Type B pancreatic cell (in vitro differentiated cells): ENCODE results near the gene TSEN2. TPM values are rescaled to one million over a fixed set of nuclear protein-coding genes. Genes with fewer than 3 reads are reported as not detected.

Experiments used
- DNase-seq: peaks from one replicate; pipeline ENCODE4 v3.0.0; 2021; ENCODE audit warnings: mixed read lengths; ENCODE audit not compliant: unreplicated experiment; ENCODE audit errors: extremely low spot score
- H3K27ac Mint-ChIP-seq: 2 replicates; pipeline ENCODE4 v1.8.0; 2021; ENCODE audit warnings: mild to moderate bottlenecking, mixed read lengths
- H3K27me3 Mint-ChIP-seq: 2 replicates; pipeline ENCODE4 v1.8.0; 2021; ENCODE audit warnings: mixed read lengths
- H3K36me3 Mint-ChIP-seq: 2 replicates; pipeline ENCODE4 v1.8.0; 2021; ENCODE audit warnings: mixed read lengths
- H3K4me1 Mint-ChIP-seq: one replicate; pipeline ENCODE4 v1.8.0; 2021; ENCODE audit warnings: mixed read lengths; ENCODE audit not compliant: unreplicated experiment
- H3K4me3 Mint-ChIP-seq: 2 replicates; pipeline ENCODE4 v1.8.0; 2021; ENCODE audit warnings: mild to moderate bottlenecking, mixed read lengths
- H3K9me3 Mint-ChIP-seq: 2 replicates; pipeline ENCODE4 v1.8.0; 2021; ENCODE audit warnings: mixed read lengths
- CTCF ChIP-seq: fragments of 200-600 bp; sonication (generic); conservative IDR thresholded peaks from 2 replicates; pipeline ENCODE4 v1.5.0; 2021; ENCODE audit warnings: antibody characterized with exemption, mild to moderate bottlenecking
- total RNA-seq: library from RNA; stranded (reverse); gene quantifications from 2 replicates; pipeline ENCODE4 v1.2.1, GENCODE V29; 2021; ENCODE audit warnings: low replicate concordance

TSEN2 gene
- total RNA-seq, 1 donor from 2014 or later = 27.7 TPM

DNA sequence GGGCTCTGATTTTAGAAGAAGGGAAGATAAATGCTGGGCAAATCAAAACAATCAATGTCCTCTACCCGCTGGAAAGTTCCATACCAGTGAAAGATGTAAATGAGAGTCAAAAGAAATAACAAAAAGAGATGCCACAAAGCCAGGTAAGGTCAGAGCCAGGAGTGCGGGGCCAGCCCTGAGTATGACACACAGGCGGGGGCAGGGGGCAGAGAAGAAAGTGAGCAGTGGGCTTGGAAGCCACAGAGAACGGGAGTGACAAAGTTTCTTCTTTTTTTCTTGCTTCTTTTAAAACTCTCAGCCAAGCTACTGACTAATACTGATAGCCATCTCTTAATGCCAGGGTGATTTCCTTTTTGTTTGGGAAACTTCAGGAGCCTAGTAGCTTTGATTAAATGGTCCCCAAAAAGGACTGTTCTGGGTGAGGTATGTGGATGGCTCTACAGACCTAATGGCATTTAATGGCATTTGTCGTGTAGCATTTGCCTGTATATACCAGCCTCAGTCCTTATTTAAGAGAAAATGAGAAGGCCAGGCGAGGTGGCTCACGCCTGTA is 23.1 kb upstream of the TSEN2 start:
- H3K4me1 Mint-ChIP-seq = no peaks in the 10 kb centered on the region
- peaks cover 7% of the 10 kb centered on the region for H3K27me3 Mint-ChIP-seq
- TF ChIP-seq CTCF = no peak

DNA sequence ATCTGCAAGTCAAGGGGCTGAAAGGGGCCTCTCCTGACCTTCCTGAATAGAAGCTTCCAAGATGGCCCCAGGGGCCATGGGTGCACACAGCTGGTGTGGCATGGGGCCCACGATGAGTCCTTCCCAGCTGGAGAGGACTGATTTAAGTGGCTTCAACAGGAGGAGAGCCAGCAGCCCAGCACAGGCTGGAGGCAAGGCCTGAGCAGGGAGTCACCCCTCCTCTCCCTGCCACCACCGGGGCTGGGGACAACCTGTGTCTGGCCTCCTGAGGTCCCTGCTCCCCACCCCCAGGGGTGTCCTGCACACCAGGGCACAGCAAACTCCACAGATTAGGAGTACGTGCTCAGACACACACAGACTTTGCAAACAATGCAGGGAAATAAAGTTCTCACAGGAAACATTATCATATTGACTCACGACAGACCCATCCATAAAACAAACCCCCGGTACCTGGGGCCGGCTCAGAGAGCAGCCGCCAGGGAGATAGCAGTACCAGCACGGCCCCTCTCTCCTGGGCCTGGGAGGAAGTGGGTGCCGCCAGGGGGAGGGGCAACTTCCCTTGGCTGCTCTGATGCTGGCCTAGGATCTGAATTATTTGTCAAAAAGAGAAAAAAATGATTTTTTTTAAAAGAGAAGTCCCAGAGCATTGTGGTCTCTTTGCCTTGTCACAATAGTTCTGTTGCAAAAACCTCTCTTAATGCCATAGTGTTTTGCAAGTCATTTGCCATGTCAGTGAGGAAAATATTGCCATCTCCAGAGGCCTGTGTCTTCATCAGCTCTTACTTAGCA is 21.9 kb upstream of the TSEN2 start:
- Mint-ChIP-seq H3K27me3 (peaks cover 7% of the 10 kb centered on the region), H3K4me1 (no peaks in the 10 kb centered on the region), H3K4me3 (no peak overlapping the region), H3K36me3 (no peaks in the 10 kb centered on the region), H3K9me3 (no peaks in the 10 kb centered on the region), H3K27ac (peak overlapping the region; percentile 39)
- DNase-seq = no peak
- no peak for TF ChIP-seq CTCF

More for the DNA sequence above, 23.1 kb upstream of the TSEN2 start:
- H3K4me3 Mint-ChIP-seq = no peak overlapping the region
- DNase-seq = no peak
- no peaks in the 10 kb centered on the region for H3K9me3 Mint-ChIP-seq
- no peaks in the 10 kb centered on the region for H3K36me3 Mint-ChIP-seq
- no peak overlapping the region for H3K27ac Mint-ChIP-seq

- no peak for DNase-seq
- Mint-ChIP-seq H3K4me3 (no peak overlapping the region), H3K9me3 (no peaks in the 10 kb centered on the region), H3K36me3 (no peaks in the 10 kb centered on the region), H3K4me1 (no peaks in the 10 kb centered on the region), H3K27me3 (peaks cover 10% of the 10 kb centered on the region), H3K27ac (no peak overlapping the region)
- no peak for TF ChIP-seq CTCF
Measured at GRCh38 chr3:12463686-12464085, 20.6 kb upstream of the TSEN2 start.

DNA sequence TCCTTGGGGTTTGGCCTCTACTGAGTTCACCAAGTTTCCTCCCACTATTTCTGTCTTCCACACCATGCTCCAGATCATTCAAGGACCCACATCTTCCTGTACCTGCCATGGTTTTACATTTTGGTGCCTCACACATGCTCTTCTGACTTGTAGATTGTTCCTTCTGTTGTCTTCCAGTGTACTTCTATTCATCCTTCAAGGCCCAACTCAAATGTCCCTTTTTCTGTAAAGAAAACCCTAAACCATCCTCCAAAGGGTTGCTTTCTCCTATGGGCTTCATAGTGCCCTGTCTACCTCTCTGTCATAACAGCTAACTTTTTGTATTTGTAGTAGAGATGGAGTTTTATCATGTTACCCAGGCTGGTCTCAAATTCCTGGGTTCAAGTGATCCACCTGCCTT is 20.1 kb upstream of the TSEN2 start:
- Mint-ChIP-seq H3K9me3 (no peaks in the 10 kb centered on the region), H3K27me3 (peaks cover 8% of the 10 kb centered on the region), H3K36me3 (no peaks in the 10 kb centered on the region), H3K27ac (no peak overlapping the region), H3K4me1 (no peaks in the 10 kb centered on the region), H3K4me3 (no peak overlapping the region)
- TF ChIP-seq CTCF = no peak
- DNase-seq = no peak

DNA sequence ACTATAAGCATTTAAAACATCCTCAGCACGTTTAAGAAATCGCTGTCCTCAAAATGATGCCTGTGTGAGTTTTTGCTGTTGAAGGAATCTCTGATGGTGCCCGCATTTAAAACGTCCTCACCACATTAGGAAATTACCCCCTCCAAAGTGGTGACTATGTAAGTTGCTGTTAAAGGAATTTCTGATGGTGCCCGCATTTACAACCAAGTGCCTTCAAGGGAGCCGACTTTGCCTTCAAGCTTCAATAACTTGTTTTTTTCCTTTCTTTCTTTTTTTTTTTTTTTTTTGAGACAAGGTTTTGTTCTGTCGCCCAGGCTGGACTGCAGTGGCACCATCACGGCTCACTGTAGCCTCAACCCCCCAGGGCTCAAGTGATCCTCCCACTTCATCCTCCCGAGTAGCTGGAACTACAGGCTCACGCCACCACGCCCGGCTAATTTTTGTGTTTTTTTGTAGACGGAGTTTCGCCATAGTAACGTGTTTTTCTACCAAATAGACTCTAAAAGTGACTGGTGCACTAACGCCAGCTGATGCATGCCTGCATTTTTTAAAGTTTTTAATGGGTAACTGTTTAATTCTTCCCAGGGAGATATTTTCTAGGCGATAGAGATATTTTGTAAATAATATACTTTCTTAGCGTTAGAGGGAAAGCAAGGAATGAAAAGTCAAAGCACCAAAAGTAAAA is 19.0 kb upstream of the TSEN2 start:
- H3K4me3 Mint-ChIP-seq = no peak overlapping the region
- no peaks in the 10 kb centered on the region for H3K36me3 Mint-ChIP-seq
- H3K27ac Mint-ChIP-seq = no peak overlapping the region
- no peaks in the 10 kb centered on the region for H3K9me3 Mint-ChIP-seq
- H3K4me1 Mint-ChIP-seq = no peaks in the 10 kb centered on the region
- DNase-seq = no peak
- peaks cover 7% of the 10 kb centered on the region for H3K27me3 Mint-ChIP-seq
- no peak for TF ChIP-seq CTCF
